Caki2 (cell line): Measurements from ENCODE around the gene SLMAP. TPM values are rescaled to one million over a fixed set of nuclear protein-coding genes. Genes with fewer than 3 reads are reported as not detected.

ENCODE experiments used
- DNase-seq: peaks from one replicate; pipeline ENCODE4 v3.0.0-alpha.2; 2015; ENCODE audit warnings: low read depth
- in situ Hi-C: cut with HindIII; loops from 2 replicates; pipeline ENCODE4 v1.10.0; 2016; ENCODE audit warnings: low sequenced_read_pairs, low pct_unique_long_range_greater_than_20kb, mixed read lengths
- total RNA-seq: library from RNA; depleted of rRNA; stranded (reverse); fragments of >200 nt; shearing (Covaris generic); gene quantifications from 2 replicates; pipeline ENCODE4 v1.2.3, GENCODE V29; 2014; ENCODE audit warnings: low replicate concordance

The SLMAP gene
- total RNA-seq, 1 experiment from 2014 or later: 20.4 TPM

- no peak for DNase-seq
- in situ Hi-C loops: no loop called here
Observed at GRCh38 chr3:57948080-57948671, 192.1 kb downstream of the SLMAP start.

- no peak for DNase-seq
- in situ Hi-C loops: no loop called here
Observed at GRCh38 chr3:57948781-57949242, 192.7 kb downstream of the SLMAP start.

GRCh38 chr3:57949344-57949743 is 193.2 kb downstream of the SLMAP start:
- in situ Hi-C loops: no loop called here
- DNase-seq: no peak

GRCh38 chr3:57949785-57950615 is 193.9 kb downstream of the SLMAP start:
- peak; percentile 85 for DNase-seq
- in situ Hi-C loops: no loop called here

GRCh38 chr3:57951066-57951882 is 195.2 kb downstream of the SLMAP start:
- in situ Hi-C loops: no loop called here
- DNase-seq: peak; percentile 90

GRCh38 chr3:57952208-57952631 is 196.1 kb downstream of the SLMAP start:
- DNase-seq: peak; percentile 88
- in situ Hi-C loops: no loop called here

- in situ Hi-C loops: no loop called here
- DNase-seq: no peak
Observed at GRCh38 chr3:57952651-57953050, 196.5 kb downstream of the SLMAP start.

GRCh38 chr3:57953576-57953975 is 197.5 kb downstream of the SLMAP start:
- DNase-seq: no peak
- in situ Hi-C loops: no loop called here

- in situ Hi-C loops: no loop called here
- DNase-seq: no peak
Observed at GRCh38 chr3:57956119-57956832, 200.2 kb downstream of the SLMAP start.

- in situ Hi-C loops: no loop called here
Observed at GRCh38 chr3:57956833-57957174, 200.7 kb downstream of the SLMAP start.

GRCh38 chr3:57957824-57958223 is 201.7 kb downstream of the SLMAP start:
- DNase-seq: no peak

More at GRCh38 chr3:57956833-57957174, 200.7 kb downstream of the SLMAP start:
- DNase-seq: no peak

GRCh38 chr3:57958642-57959422 is 202.7 kb downstream of the SLMAP start:
- in situ Hi-C loops: no loop called here
- peak; percentile 64 for DNase-seq

More at GRCh38 chr3:57957824-57958223, 201.7 kb downstream of the SLMAP start:
- in situ Hi-C loops: no loop called here

- in situ Hi-C loops: no loop called here
- DNase-seq: no peak
Observed at GRCh38 chr3:57959423-57960173, 203.5 kb downstream of the SLMAP start.

- no peak for DNase-seq
- in situ Hi-C loops: no loop called here
Observed at GRCh38 chr3:57960174-57960505, 204.0 kb downstream of the SLMAP start.

- DNase-seq: no peak
- in situ Hi-C loops: no loop called here
Observed at GRCh38 chr3:57961177-57961827, 205.2 kb downstream of the SLMAP start.

- in situ Hi-C loops: no loop called here
- no peak for DNase-seq
Observed at GRCh38 chr3:57961828-57962447, 205.8 kb downstream of the SLMAP start.
